HG03039 (cell line): ENCODE results near the gene C16orf96.
A peak's percentile ranks its signal among the peaks of the same experiment; 100 is the strongest.

Source experiments
- ATAC-seq: cut with Tn5 transposase; IDR thresholded peaks from one replicate; pipeline ENCODE4 v1.9.1; 2021; ENCODE audit warnings: mild to moderate bottlenecking, moderate library complexity; ENCODE audit not compliant: unreplicated experiment

C16orf96 gene

GRCh38 chr16:4615384-4616046, 59.4 kb downstream of the C16orf96 start:
- ATAC-seq, result no peak

GRCh38 chr16:4616047-4616811, 60.1 kb downstream of the C16orf96 start:
- ATAC-seq, result peak; percentile 64

GRCh38 chr16:4617880-4618279, 61.7 kb downstream of the C16orf96 start:
- no peak for ATAC-seq

- ATAC-seq, result no peak
These were observed 62.7 kb downstream of the C16orf96 start for GRCh38 chr16:4618645-4619418.

- no peak for ATAC-seq
These were observed 67.5 kb downstream of the C16orf96 start for GRCh38 chr16:4623593-4623992.

- ATAC-seq, result peak; percentile 63
These were observed 68.1 kb downstream of the C16orf96 start, which contains the start of gene MGRN1 for GRCh38 chr16:4624015-4624826. Gene MGRN1 (plus strand): TSS chr16:4624826. CDS start chr16:4624961, 135 bp downstream.

GRCh38 chr16:4624827-4625559, 68.9 kb downstream of the C16orf96 start:
- ATAC-seq, result peak; percentile 47

- ATAC-seq, result no peak
These were observed 69.5 kb downstream of the C16orf96 start for GRCh38 chr16:4625560-4626159.

GRCh38 chr16:4626396-4626795, 70.3 kb downstream of the C16orf96 start:
- no peak for ATAC-seq

- ATAC-seq, result no peak
These were observed 72.1 kb downstream of the C16orf96 start for GRCh38 chr16:4628283-4628682.

- no peak for ATAC-seq
These were observed 75.3 kb downstream of the C16orf96 start for GRCh38 chr16:4631444-4631843.

- ATAC-seq, result no peak
These were observed 77.9 kb downstream of the C16orf96 start for GRCh38 chr16:4633910-4634635.

GRCh38 chr16:4634768-4635167, 78.6 kb downstream of the C16orf96 start:
- no peak for ATAC-seq

GRCh38 chr16:4636196-4636595, 80.1 kb downstream of the C16orf96 start:
- ATAC-seq, result no peak

GRCh38 chr16:4637501-4638166, 81.5 kb downstream of the C16orf96 start:
- no peak for ATAC-seq

GRCh38 chr16:4639899-4640509, 83.9 kb downstream of the C16orf96 start:
- no peak for ATAC-seq

GRCh38 chr16:4640572-4641305, 84.6 kb downstream of the C16orf96 start:
- no peak for ATAC-seq
